Measurements from ENCODE around the gene ALDH1L2.

GRCh38 chr12:105001476-105001875, 82.8 kb downstream of the ALDH1L2 start:
- TF ChIP-seq CTCF (IDR thresholded peaks at IDR 0.05) (no peak), CEBPB (IDR thresholded peaks at IDR 0.05) (no peak), CHD2 (IDR thresholded peaks at IDR 0.05; ENCODE audit: low read length, partially characterized antibody) (no peak)
